Mucosa of rectum (tissue), 2 donors: ENCODE measurements around the gene KRT84.
A peak's percentile ranks its signal among the peaks of the same experiment; 100 is the strongest.

Source experiments
- H3K27ac ChIP-seq, 2 donors: one replicate each; pipeline ENCODE4 v1.7.0; 2013; ENCODE audit warnings: inconsistent platforms in 2 of 2, low read depth in 2 of 2, low read length in 2 of 2
- H3K27me3 ChIP-seq, 2 donors: one replicate each; pipeline ENCODE4 v1.7.0; 2013; ENCODE audit warnings: low read length in 2 of 2; ENCODE audit not compliant: control insufficient read depth in 2 of 2, insufficient read depth in 2 of 2
- H3K36me3 ChIP-seq, 2 donors: one replicate each; pipeline ENCODE4 v1.7.0; 2013; ENCODE audit warnings: low read length in 2 of 2; ENCODE audit not compliant: control insufficient read depth in 2 of 2, insufficient read depth in 2 of 2
- H3K4me1 ChIP-seq, 2 donors: one replicate each; pipeline ENCODE4 v1.7.0; 2013; ENCODE audit warnings: low read length in 2 of 2, mild to moderate bottlenecking in 1 of 2; ENCODE audit not compliant: control insufficient read depth in 2 of 2, insufficient read depth in 2 of 2
- H3K4me3 ChIP-seq, 2 donors: one replicate each; pipeline ENCODE4 v1.7.0; 2013; ENCODE audit warnings: low read length in 2 of 2
- H3K9ac ChIP-seq, 2 donors: one replicate each; pipeline ENCODE4 v1.7.0; 2013; ENCODE audit warnings: low read length in 2 of 2, low read depth in 1 of 2, mild to moderate bottlenecking in 1 of 2
- H3K9me3 ChIP-seq, 2 donors: one replicate each; pipeline ENCODE4 v1.7.0; 2013; ENCODE audit warnings: low read length in 2 of 2; ENCODE audit not compliant: control insufficient read depth in 2 of 2
- donor health status: healthy.
- donor health status: Normal muscosa, but diverticular disease.

KRT84 gene

DNA sequence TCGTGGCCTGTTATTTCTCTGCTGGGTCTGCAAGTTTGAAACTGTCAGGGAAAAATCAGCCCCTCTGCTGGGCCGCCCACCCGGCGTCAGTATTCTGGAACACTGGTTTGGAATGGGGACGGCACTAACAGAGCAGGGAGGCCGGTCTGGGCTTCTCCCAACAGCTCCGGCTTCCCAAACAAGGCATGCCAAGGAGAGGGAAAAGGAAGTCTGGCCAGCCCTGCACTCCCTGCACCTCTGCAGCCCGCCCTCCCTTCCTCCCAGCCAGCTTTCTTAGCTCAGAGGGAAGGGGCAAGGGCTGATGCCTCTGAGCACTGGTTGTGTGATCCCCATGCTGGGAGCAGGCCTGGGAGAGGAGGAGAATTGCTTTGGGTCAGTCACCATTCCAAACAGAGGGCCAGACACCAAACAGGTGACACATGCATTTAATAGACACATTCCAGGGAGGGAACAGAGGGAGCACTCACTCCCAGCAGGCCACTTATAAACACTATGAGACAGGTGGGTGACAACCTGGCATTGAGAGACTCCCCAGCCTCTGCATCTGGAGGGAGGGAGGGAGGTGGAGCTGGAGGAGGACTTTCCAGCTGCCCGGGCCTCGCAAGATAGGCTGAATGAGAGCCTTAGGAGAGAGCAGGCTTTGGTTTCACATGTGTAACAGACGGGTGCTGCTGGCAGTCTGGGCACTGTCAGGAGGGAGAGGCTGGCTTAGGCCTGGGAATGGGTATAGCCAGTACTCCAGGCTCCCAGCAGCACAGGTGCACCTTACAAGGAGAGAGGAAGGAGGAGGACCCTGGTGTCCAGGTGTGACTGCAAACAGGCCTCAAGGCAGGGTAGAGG is 38.4 kb upstream of the KRT84 start:
- H3K36me3 ChIP-seq: no peaks in the 10 kb centered on the region
- H3K4me3 ChIP-seq: no peak overlapping the region
- H3K9me3 ChIP-seq: no peaks in the 10 kb centered on the region
- H3K9ac ChIP-seq: no peak overlapping the region
- H3K27ac ChIP-seq: no peak overlapping the region
- no peaks in the 10 kb centered on the region for H3K27me3 ChIP-seq
- no peaks in the 10 kb centered on the region for H3K4me1 ChIP-seq

DNA sequence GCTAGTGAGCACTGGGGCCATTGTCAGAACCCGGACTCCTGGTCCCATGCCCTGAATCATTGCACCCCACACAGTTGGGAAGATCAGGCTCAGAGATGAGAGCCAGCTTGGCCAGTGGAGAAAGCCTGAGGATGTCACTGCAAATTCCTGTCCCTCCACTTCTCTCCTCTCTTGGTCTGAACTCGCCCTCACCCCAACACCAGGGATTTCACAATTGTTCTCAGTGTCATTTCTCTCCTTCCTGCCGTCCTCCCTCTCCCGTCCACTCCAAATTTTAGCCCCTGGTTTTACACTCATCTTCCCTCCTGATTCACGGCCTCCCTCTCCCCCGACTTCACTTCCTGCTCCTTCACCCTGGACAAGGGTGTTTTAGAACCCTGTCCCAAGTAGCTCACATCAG is 37.6 kb upstream of the KRT84 start:
- Histone ChIP-seq H3K9ac (no peak overlapping the region), H3K4me3 (no peak overlapping the region), H3K4me1 (no peaks in the 10 kb centered on the region), H3K36me3 (no peaks in the 10 kb centered on the region), H3K27ac (peak overlapping the region in 1 of 2 donors; percentile 6), H3K9me3 (no peaks in the 10 kb centered on the region), H3K27me3 (no peaks in the 10 kb centered on the region)

DNA sequence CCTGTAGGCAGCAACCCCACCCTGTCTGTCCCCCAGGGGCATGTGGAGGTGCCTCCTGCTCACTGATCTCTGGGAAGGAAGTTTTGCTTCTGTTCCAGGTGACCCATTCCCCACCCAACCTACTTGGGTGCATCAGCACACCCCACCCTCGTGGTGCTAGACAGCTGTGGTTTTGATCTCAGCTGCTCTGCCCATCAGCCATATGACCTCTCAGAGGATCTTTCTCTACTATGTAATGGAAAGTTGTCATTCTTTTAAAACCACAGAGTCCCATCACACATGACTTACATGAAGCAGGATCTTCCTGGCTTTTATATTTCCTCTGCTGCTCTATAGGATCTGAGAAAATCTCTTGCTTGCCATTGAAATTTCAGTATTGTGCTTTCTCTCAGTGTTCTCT is 34.2 kb upstream of the KRT84 start:
- no peak overlapping the region for H3K4me3 ChIP-seq
- H3K36me3 ChIP-seq: no peaks in the 10 kb centered on the region
- H3K27ac ChIP-seq: no peak overlapping the region
- H3K9ac ChIP-seq: no peak overlapping the region
- no peaks in the 10 kb centered on the region for H3K27me3 ChIP-seq
- H3K9me3 ChIP-seq: no peaks in the 10 kb centered on the region
- H3K4me1 ChIP-seq: peaks cover 0 to 8% of the 10 kb centered on the region in 2 donors

DNA sequence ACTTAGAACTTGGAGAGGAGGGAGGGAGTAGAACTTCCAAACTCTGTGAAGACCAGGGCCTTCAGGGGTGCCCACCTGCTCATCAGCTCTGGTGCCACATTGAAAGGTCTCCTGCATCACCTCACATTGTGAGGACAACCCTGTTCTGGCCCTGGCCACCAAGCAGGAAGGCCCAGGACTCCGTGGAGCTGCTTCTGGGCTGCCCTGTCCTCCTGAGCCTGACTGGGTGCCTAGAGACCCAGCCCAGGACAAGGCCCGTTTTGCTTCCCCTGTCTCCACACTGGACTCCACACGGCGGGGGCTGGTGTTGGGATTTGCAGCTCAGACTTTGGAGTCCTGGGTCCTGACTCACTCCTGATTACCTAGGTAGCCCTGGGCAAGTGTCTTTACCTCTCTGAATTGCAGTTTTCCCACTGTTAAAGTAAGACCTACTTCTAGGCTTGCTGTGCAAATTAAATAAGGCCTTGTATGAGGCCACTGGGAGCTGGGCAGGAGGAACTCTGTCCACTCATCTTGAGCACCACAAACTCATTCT is 33.2 kb upstream of the KRT84 start:
- Histone ChIP-seq H3K4me3 (no peak overlapping the region), H3K36me3 (no peaks in the 10 kb centered on the region), H3K27me3 (no peaks in the 10 kb centered on the region), H3K9me3 (no peaks in the 10 kb centered on the region), H3K27ac (no peak overlapping the region), H3K9ac (no peak overlapping the region), H3K4me1 (peaks cover 0 to 8% of the 10 kb centered on the region in 2 donors)

DNA sequence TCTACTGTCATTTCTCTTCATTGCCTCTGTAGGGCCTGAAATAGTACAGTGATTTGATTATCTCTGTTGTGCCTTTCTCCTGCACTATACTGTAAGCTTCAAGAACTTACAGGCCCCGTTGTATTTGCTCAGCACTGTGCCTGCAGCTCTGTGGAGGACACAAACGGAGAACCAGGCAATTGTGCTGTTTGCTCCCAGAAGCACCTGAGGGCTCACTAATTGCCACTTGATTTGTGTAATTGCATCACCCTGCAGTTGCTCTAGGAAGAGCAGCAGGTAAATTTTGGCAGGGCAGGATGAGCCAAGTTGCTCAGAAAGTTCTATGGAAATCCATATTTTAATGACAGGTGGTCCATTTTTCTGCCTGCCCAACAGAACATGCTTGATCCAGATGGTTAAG is 32.3 kb upstream of the KRT84 start:
- no peak overlapping the region for H3K27ac ChIP-seq
- peaks cover 0 to 8% of the 10 kb centered on the region in 2 donors for H3K4me1 ChIP-seq
- no peaks in the 10 kb centered on the region for H3K36me3 ChIP-seq
- H3K27me3 ChIP-seq: no peaks in the 10 kb centered on the region
- no peak overlapping the region for H3K9ac ChIP-seq
- H3K9me3 ChIP-seq: no peaks in the 10 kb centered on the region
- H3K4me3 ChIP-seq: no peak overlapping the region

DNA sequence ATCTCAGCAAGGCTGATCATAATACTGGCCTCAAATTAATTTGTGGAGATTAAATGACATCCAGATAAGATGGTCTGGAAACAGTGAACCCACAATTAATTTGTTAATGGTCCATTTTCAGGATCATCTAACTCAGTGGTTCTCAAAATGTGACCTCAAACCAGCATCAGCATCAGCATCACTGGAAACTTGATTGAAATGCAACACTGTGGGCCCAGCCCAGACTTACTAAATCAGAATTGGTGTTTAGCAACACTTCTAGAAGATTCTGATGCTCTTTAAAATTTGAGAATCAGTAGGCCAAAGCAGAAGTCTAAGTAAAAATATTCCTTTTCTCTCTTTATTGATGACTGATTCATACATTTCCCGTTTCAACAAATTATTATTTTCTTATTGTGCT is 31.3 kb upstream of the KRT84 start:
- H3K4me1 ChIP-seq: peaks cover 0 to 8% of the 10 kb centered on the region in 2 donors
- H3K4me3 ChIP-seq: no peak overlapping the region
- no peak overlapping the region for H3K9ac ChIP-seq
- H3K9me3 ChIP-seq: no peaks in the 10 kb centered on the region
- H3K27ac ChIP-seq: no peak overlapping the region
- H3K27me3 ChIP-seq: no peaks in the 10 kb centered on the region
- no peaks in the 10 kb centered on the region for H3K36me3 ChIP-seq

DNA sequence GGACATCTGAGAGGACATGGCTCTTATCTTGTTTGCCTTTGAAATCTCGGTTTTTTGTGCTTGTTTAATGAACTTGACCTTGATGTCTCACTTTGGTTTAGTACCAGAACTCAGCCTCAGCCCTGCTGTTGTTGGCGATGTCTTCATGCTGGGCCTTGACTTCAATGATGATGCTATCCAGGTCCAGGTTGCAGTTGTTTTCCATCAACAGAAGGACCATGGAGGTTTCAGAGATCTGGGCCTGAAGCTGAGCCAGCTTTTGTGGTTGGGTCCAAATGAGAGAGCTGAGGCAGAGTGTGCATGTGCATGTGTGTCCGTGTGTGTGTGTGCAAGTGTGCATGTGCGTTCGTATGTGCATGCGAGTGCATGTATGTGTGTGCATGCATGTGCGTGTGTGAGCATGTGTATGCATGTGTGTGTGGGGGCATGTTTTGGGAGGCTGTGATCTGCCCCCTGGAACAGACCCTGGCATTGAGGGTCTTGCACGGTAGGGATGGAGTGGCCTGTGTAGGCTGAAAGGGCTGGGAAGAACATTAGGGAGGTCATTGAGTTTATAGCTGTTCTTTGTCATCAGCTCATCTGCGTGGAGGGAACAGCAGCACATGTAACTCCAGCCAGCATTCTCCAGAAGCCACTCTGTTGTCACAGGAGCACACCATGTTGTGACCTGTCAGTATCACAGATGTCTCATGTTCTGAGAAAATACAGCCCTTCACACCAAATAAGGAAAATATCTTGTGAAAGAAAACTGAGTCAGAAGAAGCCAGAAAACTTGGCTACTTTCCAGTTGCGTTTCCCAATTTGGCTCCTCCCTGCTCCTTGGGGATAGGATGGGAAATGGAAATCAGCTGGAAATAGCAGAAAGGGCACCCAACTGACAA is 30.7 kb upstream of the KRT84 start:
- no peak overlapping the region for H3K9ac ChIP-seq
- no peaks in the 10 kb centered on the region for H3K9me3 ChIP-seq
- H3K27ac ChIP-seq: no peak overlapping the region
- H3K27me3 ChIP-seq: no peaks in the 10 kb centered on the region
- H3K4me3 ChIP-seq: no peak overlapping the region
- H3K36me3 ChIP-seq: no peaks in the 10 kb centered on the region
- peaks cover 0 to 8% of the 10 kb centered on the region in 2 donors for H3K4me1 ChIP-seq

DNA sequence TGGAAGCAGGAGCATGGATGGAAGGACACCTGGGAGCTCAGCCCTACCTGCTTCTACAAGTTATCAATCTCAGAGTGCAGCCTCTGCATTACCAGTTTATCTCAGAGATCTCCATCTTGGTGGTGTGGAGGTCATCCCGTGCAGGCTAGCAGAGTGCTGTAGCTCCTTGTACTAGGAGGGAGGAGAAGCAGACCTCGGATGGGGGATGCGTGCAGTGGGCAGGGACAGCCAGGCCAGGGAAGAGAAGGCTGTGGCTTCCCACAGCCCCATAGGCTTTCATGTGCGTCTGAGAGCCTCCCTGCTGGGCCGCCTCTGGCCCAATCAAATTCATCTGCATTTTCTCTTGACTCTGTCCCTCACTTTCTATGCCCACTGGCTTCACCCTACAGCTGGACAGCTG is 29.5 kb upstream of the KRT84 start:
- H3K36me3 ChIP-seq: no peaks in the 10 kb centered on the region
- peaks cover 0 to 8% of the 10 kb centered on the region in 2 donors for H3K4me1 ChIP-seq
- no peak overlapping the region for H3K4me3 ChIP-seq
- no peak overlapping the region for H3K9ac ChIP-seq
- H3K9me3 ChIP-seq: no peaks in the 10 kb centered on the region
- H3K27me3 ChIP-seq: no peaks in the 10 kb centered on the region
- no peak overlapping the region for H3K27ac ChIP-seq

DNA sequence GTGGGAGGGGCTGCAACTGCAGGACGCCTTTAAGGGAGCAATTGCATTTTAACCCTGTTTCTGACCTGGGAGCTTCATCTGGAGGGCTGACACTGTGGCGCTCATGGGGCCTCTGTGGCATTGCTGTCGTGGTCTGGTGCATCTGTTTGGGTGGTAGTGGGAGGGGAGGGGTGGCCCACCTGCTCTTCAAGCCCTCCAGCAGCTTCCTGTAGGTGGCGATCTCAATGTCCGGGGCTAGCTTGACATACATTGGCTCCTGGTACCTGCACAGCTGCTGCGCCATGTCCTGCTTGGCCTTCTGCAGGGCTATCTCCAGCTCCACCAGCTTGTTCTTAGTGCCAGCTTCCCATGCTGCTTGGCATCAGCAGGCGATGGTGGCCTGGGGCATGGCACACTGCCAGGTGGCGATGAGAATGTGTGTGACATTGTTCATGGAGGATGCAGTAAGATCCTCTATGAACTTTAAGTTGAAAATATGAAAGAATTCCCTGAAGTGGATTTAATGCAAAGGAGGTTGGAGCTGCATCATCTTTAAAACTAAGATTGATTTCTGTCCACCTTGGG is 28.4 kb upstream of the KRT84 start:
- Histone ChIP-seq H3K9ac (no peak overlapping the region), H3K27me3 (no peaks in the 10 kb centered on the region), H3K9me3 (no peaks in the 10 kb centered on the region), H3K36me3 (no peaks in the 10 kb centered on the region), H3K4me1 (peaks cover 0 to 8% of the 10 kb centered on the region in 2 donors), H3K4me3 (no peak overlapping the region), H3K27ac (no peak overlapping the region)

DNA sequence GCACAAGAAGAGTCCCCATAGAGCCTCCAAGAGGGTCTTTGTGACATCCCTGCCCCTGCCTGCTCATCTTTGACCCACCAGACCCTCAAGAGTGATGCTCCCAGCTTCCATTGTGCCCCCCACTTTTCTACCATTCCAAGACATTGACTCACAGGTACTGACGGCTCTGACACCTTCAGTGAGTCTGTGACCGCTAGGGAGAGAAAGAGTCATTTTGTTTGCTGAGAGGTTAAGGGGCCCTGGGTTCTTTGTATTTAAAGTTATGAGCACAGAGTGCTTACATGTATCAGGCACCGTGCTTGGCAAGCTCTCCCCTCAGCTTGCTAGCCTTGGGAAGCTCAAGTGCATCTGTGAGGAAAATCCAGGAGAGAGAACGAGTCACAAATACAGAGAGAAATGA is 27.8 kb upstream of the KRT84 start:
- H3K27me3 ChIP-seq: no peaks in the 10 kb centered on the region
- no peak overlapping the region for H3K9ac ChIP-seq
- peaks cover 0 to 8% of the 10 kb centered on the region in 2 donors for H3K4me1 ChIP-seq
- H3K4me3 ChIP-seq: no peak overlapping the region
- no peaks in the 10 kb centered on the region for H3K36me3 ChIP-seq
- H3K27ac ChIP-seq: no peak overlapping the region
- no peaks in the 10 kb centered on the region for H3K9me3 ChIP-seq
